Neural progenitor cell (in vitro differentiated cells): ENCODE results near the gene KRT80. TPM values are rescaled to one million over a fixed set of nuclear protein-coding genes. Genes with fewer than 3 reads are reported as not detected.

Source experiments
- DNase-seq: peaks from one replicate; pipeline ENCODE4 v3.0.0-alpha.2; 2016; ENCODE audit warnings: low spot score
- H2AFZ ChIP-seq: fragments of 200-600 bp; sonication (generic); replicated peaks from 2 replicates; pipeline ENCODE4 v1.6.1; 2016; ENCODE audit warnings: antibody characterized with exemption
- H3F3A ChIP-seq: fragments of 200-600 bp; sonication (generic); 2 replicates; pipeline ENCODE4 v1.6.1; 2016; ENCODE audit warnings: antibody characterized with exemption, low read depth
- H3K27ac ChIP-seq: fragments of 200-600 bp; sonication (generic); 2 replicates; pipeline ENCODE4 v1.5.1; 2016; ENCODE audit warnings: mild to moderate bottlenecking
- H3K27me3 ChIP-seq: fragments of 200-600 bp; sonication (generic); 2 replicates; pipeline ENCODE4 v1.6.1; 2016; ENCODE audit warnings: mild to moderate bottlenecking, moderate library complexity
- H3K36me3 ChIP-seq: fragments of 200-600 bp; sonication (generic); 2 replicates; pipeline ENCODE4 v1.5.1; 2016
- H3K4me1 ChIP-seq: fragments of 200-600 bp; sonication (generic); 2 replicates; pipeline ENCODE4 v1.6.1; 2016; ENCODE audit warnings: mixed run types
- H3K4me2 ChIP-seq: fragments of 200-600 bp; sonication (generic); 2 replicates; pipeline ENCODE4 v1.6.1; 2016
- H3K4me3 ChIP-seq: fragments of 200-600 bp; sonication (generic); 2 replicates; pipeline ENCODE4 v1.5.1; 2016
- H3K79me2 ChIP-seq: fragments of 200-600 bp; sonication (generic); 2 replicates; pipeline ENCODE4 v1.6.1; 2016; ENCODE audit warnings: low read depth
- H3K9ac ChIP-seq: fragments of 200-600 bp; sonication (generic); 2 replicates; pipeline ENCODE4 v1.6.1; 2016
- H3K9me3 ChIP-seq: fragments of 200-600 bp; sonication (generic); 2 replicates; pipeline ENCODE4 v1.5.1; 2016; ENCODE audit warnings: low read depth
- H4K20me1 ChIP-seq: fragments of 200-600 bp; sonication (generic); 2 replicates; pipeline ENCODE4 v1.6.1; 2016; ENCODE audit warnings: low read depth
- H3K27ac Mint-ChIP-seq: 3 replicates; pipeline ENCODE4 v1.8.0; 2021; ENCODE audit warnings: mixed read lengths
- H3K27me3 Mint-ChIP-seq: 2 replicates; pipeline ENCODE4 v1.8.0; 2022; ENCODE audit warnings: low read depth, mild to moderate bottlenecking, inconsistent platforms, moderate library complexity, mixed read lengths; ENCODE audit not compliant: insufficient read depth
- H3K36me3 Mint-ChIP-seq: 3 replicates; pipeline ENCODE4 v1.8.0; 2021; ENCODE audit warnings: mixed read lengths
- H3K4me1 Mint-ChIP-seq: 3 replicates; pipeline ENCODE4 v1.8.0; 2021; ENCODE audit warnings: mixed read lengths
- H3K4me3 Mint-ChIP-seq: 3 replicates; pipeline ENCODE4 v1.8.0; 2021; ENCODE audit warnings: mild to moderate bottlenecking, moderate library complexity, mixed read lengths
- H3K9me3 Mint-ChIP-seq: 3 replicates; pipeline ENCODE4 v1.8.0; 2020; ENCODE audit warnings: mixed read lengths
- CTCF ChIP-seq: fragments of 200-600 bp; sonication (generic); IDR thresholded peaks from 2 replicates; pipeline ENCODE4 v1.5.1; 2017; ENCODE audit warnings: antibody characterized with exemption, mild to moderate bottlenecking
- EZH2 ChIP-seq: fragments of 200-600 bp; sonication (generic); IDR thresholded peaks from 2 replicates; pipeline ENCODE4 v1.6.1; 2017; ENCODE audit warnings: antibody characterized with exemption, mild to moderate bottlenecking, moderate library complexity
- EZH2phosphoT487 ChIP-seq: fragments of 200-600 bp; sonication (generic); IDR thresholded peaks from 2 replicates; pipeline ENCODE4 v1.6.1; 2017; ENCODE audit warnings: antibody characterized with exemption
- total RNA-seq: library from RNA; depleted of rRNA; stranded (reverse); fragments of >200 nt; gene quantifications from 2 replicates; pipeline ENCODE4 v1.2.3, GENCODE V29; 2015; ENCODE audit warnings: low replicate concordance

The KRT80 gene
- total RNA-seq, 1 donor from 2014 or later, result not detected

- no peak for DNase-seq
- Histone ChIP-seq H3F3A (no peaks in the 10 kb centered on the region), H2AFZ (no peak overlapping the region), H4K20me1 (no peaks in the 10 kb centered on the region), H3K4me1 (no peaks in the 10 kb centered on the region), H3K4me3 (no peak overlapping the region), H3K9me3 (no peaks in the 10 kb centered on the region), H3K9ac (no peak overlapping the region), H3K27me3 (peaks cover 33% of the 10 kb centered on the region), H3K36me3 (no peaks in the 10 kb centered on the region), H3K79me2 (no peaks in the 10 kb centered on the region), H3K4me2 (no peak overlapping the region), H3K27ac (no peak overlapping the region)
- Mint-ChIP-seq H3K27ac (no peak overlapping the region), H3K9me3 (peaks cover 2% of the 10 kb centered on the region), H3K4me1 (no peaks in the 10 kb centered on the region), H3K36me3 (no peaks in the 10 kb centered on the region), H3K27me3 (peaks cover 15% of the 10 kb centered on the region), H3K4me3 (no peak overlapping the region)
- no peak for TF ChIP-seq EZH2phosphoT487
- TF ChIP-seq EZH2, result no peak
- no peak for TF ChIP-seq CTCF
Observed at GRCh38 chr12:52224151-52224550, 32.3 kb upstream of the KRT80 start.

- no peak overlapping the region for H3K27ac ChIP-seq
- H3K9me3 Mint-ChIP-seq, result peaks cover 2% of the 10 kb centered on the region
- no peaks in the 10 kb centered on the region for H3K4me1 ChIP-seq
- no peaks in the 10 kb centered on the region for H4K20me1 ChIP-seq
- H3K9ac ChIP-seq, result no peak overlapping the region
- no peaks in the 10 kb centered on the region for H3K36me3 ChIP-seq
- H3K36me3 Mint-ChIP-seq, result no peaks in the 10 kb centered on the region
- H3K27me3 ChIP-seq, result peaks cover 33% of the 10 kb centered on the region
- H3K4me3 ChIP-seq, result no peak overlapping the region
- H3K79me2 ChIP-seq, result no peaks in the 10 kb centered on the region
- no peaks in the 10 kb centered on the region for H3K9me3 ChIP-seq
- no peak overlapping the region for H3K4me2 ChIP-seq
- DNase-seq, result no peak
- no peak overlapping the region for H3K4me3 Mint-ChIP-seq
- H3K27ac Mint-ChIP-seq, result no peak overlapping the region
- H3K27me3 Mint-ChIP-seq, result peaks cover 17% of the 10 kb centered on the region
- no peaks in the 10 kb centered on the region for H3K4me1 Mint-ChIP-seq
- H3F3A ChIP-seq, result no peaks in the 10 kb centered on the region
- TF ChIP-seq EZH2phosphoT487 (no peak), CTCF (no peak), EZH2 (no peak)
- H2AFZ ChIP-seq, result no peak overlapping the region
Observed at GRCh38 chr12:52223406-52224039, 31.7 kb upstream of the KRT80 start.

- no peaks in the 10 kb centered on the region for H3K9me3 ChIP-seq
- H3K4me3 Mint-ChIP-seq, result no peak overlapping the region
- H3K27me3 Mint-ChIP-seq, result peaks cover 15% of the 10 kb centered on the region
- no peak overlapping the region for H3K27ac ChIP-seq
- no peak overlapping the region for H3K27ac Mint-ChIP-seq
- TF ChIP-seq EZH2 (no peak), CTCF (no peak), EZH2phosphoT487 (no peak)
- no peak for DNase-seq
- no peaks in the 10 kb centered on the region for H3K36me3 Mint-ChIP-seq
- no peaks in the 10 kb centered on the region for H3K36me3 ChIP-seq
- no peak overlapping the region for H3K9ac ChIP-seq
- no peak overlapping the region for H2AFZ ChIP-seq
- no peak overlapping the region for H3K4me2 ChIP-seq
- peaks cover 2% of the 10 kb centered on the region for H3K9me3 Mint-ChIP-seq
- H3K4me3 ChIP-seq, result no peak overlapping the region
- no peaks in the 10 kb centered on the region for H3K79me2 ChIP-seq
- no peaks in the 10 kb centered on the region for H3F3A ChIP-seq
- H3K4me1 ChIP-seq, result no peaks in the 10 kb centered on the region
- no peaks in the 10 kb centered on the region for H3K4me1 Mint-ChIP-seq
- no peaks in the 10 kb centered on the region for H4K20me1 ChIP-seq
- H3K27me3 ChIP-seq, result peaks cover 33% of the 10 kb centered on the region
Observed at GRCh38 chr12:52222692-52223091, 30.9 kb upstream of the KRT80 start.
